HEK293T (cell line): ENCODE data around the gene KISS1R.

Source experiments
- ARNT ChIP-seq: fragments of 450-650 bp; IDR thresholded peaks from 2 replicates; pipeline ENCODE4 v1.6.1; 2017; ENCODE audit warnings: mild to moderate bottlenecking
- BHLHE40 ChIP-seq: fragments of 450-650 bp; IDR thresholded peaks from 2 replicates; pipeline ENCODE4 v1.6.1; 2016; ENCODE audit warnings: mild to moderate bottlenecking, moderate library complexity, borderline replicate concordance
- FOXM1 ChIP-seq: fragments of 450-650 bp; IDR thresholded peaks from 2 replicates; pipeline ENCODE4 v1.6.1; 2017; ENCODE audit warnings: mild to moderate bottlenecking, borderline replicate concordance
- HDGF ChIP-seq: fragments of 450-650 bp; IDR thresholded peaks from 2 replicates; pipeline ENCODE4 v1.6.1; 2017; ENCODE audit warnings: antibody characterized with exemption, borderline replicate concordance
- NFRKB ChIP-seq: fragments of 450-650 bp; IDR thresholded peaks from 2 replicates; pipeline ENCODE4 v1.6.1; 2016; ENCODE audit warnings: mild to moderate bottlenecking, moderate library complexity
- SP1 ChIP-seq: fragments of 450-650 bp; IDR thresholded peaks from 2 replicates; pipeline ENCODE4 v1.6.1; 2017

DNA sequence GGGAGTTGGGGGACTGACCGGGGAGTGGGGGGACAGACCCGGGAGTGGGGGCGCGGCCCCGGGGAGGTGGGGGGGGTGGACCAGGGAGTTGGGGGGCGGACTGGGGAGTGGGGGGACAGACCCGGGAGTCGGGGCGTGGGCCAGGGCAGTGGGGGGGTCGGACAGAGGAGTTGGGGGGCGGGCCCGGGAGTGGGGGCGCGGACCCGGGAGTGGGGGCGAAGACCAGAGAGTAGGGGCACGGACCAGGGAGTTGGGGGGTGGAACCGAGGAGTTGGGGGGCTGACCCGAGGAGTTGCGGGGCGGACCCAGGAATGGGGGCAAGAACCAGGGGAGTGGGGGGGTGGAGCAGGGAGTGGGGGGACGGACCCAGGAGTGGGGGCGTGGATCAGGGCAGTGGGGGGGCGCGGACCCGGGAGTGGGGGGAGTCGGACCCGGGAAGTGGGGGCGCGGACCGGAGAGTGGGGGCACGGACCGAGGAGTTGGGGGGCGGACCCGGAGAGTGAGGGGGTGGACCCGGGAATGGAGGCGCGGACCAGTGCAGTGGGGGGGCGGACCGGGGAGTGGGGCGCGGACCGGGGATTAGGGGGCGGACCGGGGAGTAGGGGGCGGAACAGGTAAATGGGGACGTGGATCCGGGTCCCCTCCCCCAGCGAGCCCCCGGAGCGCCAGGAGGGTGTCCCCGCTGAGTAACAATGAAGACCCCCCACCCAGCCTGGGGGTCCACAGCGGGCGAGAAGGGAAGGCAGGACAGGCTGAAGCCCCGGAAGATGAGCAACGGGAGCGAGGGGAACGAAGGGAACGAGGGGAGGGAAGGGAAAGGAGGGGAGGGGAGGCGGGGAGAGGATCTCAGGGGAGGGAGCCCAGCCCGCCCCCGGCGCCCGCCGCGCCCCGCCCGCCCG lies 4.7 kb upstream of the KISS1R start:
- TF ChIP-seq SP1 (no peak), ARNT (no peak), FOXM1 (no peak), HDGF (no peak), NFRKB (no peak), BHLHE40 (no peak)
